Measurements from ENCODE around the gene VTI1B.
"Not testable (repeated sequence)": the region's sequence is repeated elsewhere in the genome, so short reads cannot be mapped to it uniquely, and the experiment has no call there.

The VTI1B gene, protein sequence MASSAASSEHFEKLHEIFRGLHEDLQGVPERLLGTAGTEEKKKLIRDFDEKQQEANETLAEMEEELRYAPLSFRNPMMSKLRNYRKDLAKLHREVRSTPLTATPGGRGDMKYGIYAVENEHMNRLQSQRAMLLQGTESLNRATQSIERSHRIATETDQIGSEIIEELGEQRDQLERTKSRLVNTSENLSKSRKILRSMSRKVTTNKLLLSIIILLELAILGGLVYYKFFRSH

DNA sequence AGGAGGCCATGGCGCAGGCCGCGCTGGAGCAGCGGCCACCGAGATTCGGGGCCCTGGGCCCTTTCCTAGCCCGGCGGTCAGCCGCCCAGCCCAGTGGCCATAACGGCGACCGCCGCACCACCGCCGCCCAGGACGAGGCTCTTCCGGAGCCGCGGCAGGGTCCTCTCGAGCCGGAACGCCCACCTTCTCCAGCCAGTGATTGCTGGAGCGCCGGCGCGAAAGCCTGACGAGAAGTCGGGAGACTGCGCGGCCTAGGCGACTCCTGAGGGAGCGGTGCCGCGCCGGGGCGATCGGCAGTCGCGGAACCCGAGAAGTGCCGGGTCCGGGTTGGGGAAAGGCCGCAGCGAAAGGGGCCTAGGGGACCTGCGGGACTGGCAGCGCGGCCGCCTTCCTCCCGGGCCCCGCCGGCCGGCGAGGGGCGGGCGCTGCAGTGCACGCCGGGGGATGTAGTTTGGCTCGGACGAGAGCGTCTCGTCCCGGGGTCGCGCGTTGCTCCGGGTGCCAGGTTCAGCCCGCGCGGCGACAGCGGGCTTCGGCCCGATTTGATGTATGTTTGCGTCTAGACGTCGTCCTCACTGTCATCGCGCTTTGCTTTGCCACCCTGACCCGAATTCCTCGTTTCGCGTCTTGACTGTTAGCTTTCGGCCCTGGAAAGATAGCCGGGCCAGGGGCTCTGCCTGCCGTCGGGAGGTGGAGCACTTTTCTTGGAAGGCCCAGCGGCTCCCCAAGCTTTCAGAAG lies at the start of gene VTI1B:
Gene VTI1B (minus strand): TSS at position 153 of the 739 bp plus-strand sequence. CDS start 143 bp downstream, at position 10.
- DNase-seq (ENCODE audit: low read depth): peak; percentile 82

DNA sequence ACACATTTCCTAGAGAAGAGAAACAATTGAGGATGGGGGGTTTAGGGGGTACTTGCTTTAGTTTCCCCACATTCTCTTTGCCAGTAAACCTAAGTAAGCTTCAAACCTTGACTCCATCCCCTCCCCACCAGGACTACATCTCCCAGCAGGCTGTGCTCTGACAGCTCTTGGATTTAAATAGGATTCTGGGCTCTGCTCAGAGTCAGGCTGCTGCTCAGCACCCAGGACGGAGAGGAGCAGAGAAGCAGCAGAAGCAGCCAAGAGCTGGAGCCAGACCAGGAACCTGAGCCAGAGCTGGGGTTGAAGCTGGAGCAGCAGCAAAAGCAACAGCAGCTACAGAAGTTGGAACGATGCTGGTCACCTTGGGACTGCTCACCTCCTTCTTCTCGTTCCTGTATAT lies 47.9 kb upstream of the VTI1B start:
- peak; percentile 43 for DNase-seq (ENCODE audit: low read depth)

DNA sequence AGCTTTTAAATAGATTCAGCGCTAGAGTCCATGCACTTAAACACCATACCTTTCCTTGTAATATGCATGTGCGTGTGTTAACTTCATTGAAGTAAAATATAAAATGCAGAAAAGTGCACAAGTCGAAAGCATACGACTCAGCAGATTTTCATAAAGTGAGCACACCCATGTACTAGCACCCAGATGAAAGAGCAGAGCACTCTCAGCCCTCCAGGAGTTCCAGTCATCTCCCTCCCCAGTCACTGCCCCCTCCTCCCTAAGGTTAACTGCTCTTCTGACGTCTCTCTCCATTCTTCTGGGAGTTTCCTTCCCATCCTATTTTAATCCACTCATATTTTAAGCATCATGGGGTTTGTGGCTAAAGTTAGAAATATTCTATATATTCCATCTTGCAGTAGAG lies 47.4 kb upstream of the VTI1B start:
- no peak for DNase-seq (ENCODE audit: low read depth)

DNA sequence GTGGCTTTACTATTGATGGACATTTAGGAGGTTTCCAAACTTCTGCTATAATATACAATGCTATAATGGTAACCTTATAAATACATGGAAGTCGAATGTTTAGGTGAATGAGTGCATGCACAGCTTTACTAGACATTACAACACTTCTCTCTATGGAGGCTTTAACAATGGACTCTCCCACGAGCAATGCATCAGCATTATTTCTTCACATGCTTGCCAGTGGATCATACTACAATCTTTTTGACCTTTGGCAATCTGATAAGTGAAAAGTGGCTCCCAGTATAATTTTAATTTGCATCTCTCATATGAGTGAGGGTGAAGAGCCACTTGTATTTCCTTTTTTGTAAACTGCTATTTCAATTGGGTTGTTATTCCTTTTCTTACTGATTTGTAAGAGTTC lies 45.4 kb upstream of the VTI1B start:
- no peak for DNase-seq (ENCODE audit: low read depth)

GRCh38 chr14:67719385-67719784 lies 45.0 kb upstream of the VTI1B start:
- not testable (repeated sequence) for DNase-seq (ENCODE audit: low read depth)

DNA sequence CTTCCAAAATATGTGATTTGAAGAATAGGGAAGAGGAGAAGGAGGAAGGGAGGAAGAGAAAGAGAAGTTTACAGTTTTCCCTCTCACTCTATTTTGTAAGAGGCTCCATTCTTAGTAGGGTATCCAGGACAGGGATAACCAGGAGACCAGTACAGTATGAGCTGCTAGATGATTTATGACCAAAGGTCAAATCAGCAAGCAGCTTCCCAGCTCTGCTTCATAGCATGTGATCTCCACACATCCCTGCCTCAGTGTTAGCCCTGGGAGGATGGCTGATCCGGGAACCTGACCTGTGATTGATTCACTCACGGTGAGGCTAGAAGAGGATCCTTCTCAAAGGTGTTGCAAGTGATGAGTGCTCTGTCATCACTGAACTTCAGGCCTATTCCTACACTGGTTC lies 43.8 kb upstream of the VTI1B start:
- DNase-seq (ENCODE audit: low read depth): no peak

DNA sequence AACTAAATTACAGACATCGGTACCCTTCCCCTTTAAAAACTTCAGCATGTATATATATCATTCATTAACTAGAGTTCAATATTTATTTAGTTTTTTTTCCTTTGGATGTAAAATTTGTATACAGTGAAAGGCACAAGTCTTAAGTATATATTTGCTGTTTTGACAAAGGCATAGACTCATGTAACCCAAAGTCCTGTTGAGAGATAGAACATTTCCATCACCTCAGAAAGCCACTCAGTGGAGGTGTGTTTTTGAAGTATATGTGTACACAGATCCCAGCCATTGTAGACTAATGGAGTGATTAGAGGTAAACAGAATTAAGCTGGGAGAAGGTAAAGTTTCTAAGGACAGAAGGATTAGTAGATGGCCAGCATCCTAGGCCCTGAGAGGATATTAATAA lies 42.6 kb upstream of the VTI1B start:
- DNase-seq (ENCODE audit: low read depth): no peak

- DNase-seq (ENCODE audit: low read depth): no peak
These were observed 35.8 kb upstream of the VTI1B start for GRCh38 chr14:67710209-67710608.

DNA sequence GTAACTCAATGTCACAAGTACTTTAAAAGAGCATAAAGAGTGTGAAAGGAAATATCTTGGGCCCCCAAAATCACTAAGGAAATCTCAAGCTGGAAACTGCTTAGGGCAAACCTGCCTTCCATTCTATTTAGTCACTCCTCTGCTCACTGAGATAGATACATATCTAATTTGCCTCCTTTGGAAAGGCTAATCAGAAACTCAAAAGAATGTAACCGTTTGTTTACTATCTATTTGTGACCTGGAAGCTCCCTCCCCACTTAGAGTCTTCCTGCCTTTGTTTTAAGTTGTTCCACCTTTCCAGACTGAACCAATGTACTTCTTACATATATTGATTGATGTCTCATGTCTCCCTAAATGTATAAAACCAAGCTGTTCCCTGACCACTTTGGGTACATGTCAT lies 35.4 kb upstream of the VTI1B start:
- DNase-seq (ENCODE audit: low read depth): not testable (repeated sequence)

GRCh38 chr14:67709346-67709745 lies 34.9 kb upstream of the VTI1B start:
- not testable (repeated sequence) for DNase-seq (ENCODE audit: low read depth)

GRCh38 chr14:67705211-67705610 lies 30.8 kb upstream of the VTI1B start:
- DNase-seq (ENCODE audit: low read depth): no peak

DNA sequence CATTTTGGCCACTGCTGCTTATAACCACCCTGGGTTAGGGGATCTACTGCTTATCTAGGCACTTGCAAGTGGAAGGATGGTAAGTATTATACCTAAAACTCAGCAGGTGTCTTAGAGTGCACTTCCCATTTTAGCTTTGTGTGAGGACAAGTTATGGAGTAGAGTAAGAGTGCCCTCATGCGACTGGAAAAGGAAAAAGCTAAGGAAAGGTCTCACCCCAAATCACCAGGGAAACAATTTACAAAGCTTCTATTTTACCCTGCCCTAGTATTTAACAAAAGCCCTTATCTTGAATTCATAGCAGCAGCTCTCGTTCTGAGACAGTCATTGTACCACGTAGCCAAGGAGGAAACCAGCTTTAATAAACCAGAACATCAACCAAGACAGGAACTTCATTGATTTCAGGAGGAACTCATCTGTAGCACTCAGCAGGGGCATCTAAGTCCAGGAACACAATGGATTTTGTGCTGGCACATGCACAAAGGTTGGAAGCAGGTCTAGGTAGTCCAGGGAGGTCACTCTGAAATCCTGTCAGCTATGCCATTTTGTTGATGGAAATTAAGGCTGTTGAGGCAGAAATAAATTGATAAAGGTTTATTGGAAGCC lies 30.2 kb upstream of the VTI1B start:
- peak; percentile 60 for DNase-seq (ENCODE audit: low read depth)

- DNase-seq (ENCODE audit: low read depth): no peak
These were observed 29.6 kb upstream of the VTI1B start for GRCh38 chr14:67703997-67704396.

DNA sequence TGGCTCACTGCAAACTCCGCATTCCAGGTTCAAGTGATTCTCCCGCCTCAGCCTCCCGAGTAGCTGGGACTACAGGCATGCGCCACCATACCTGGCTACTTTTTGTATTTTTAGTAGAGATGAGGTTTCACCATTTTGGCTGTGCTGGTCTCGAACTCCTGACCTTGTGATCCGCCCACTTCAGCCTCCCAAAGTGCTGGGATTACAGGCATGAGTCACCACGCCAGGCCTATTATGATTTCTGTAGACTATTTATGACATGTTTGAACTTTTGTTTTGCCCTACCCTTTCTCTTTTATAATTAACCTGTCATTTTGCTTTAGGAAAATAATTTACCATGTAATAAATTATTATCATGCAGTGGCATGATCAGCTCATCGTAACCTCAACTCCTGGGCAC lies 27.1 kb upstream of the VTI1B start, which contains the start of gene RDH12:
Gene RDH12 (plus strand): TSS at position 395 of the 400 bp plus-strand sequence. CDS start 20,757 bp downstream, outside the sequence.
- not testable (repeated sequence) for DNase-seq (ENCODE audit: low read depth)

DNA sequence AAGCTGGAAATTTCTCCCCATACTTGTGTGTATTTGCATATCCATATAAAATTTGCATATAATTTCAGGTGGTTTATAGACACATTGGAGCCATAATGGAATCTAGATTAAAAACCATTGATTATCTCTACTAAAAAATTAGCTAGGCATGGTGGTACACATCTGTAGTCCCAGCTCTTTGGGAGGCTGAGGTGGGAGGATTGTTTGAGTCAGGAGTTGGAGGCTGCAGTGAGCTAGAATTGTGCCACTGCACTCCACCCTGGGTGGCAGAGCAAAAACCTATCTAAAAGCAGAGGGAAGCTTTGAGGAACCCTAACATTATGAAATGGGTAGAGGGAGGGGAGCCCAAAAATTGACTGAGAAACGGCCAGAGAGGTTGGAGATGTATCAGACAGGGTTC lies 23.7 kb upstream of the VTI1B start:
- no peak for DNase-seq (ENCODE audit: low read depth)

DNA sequence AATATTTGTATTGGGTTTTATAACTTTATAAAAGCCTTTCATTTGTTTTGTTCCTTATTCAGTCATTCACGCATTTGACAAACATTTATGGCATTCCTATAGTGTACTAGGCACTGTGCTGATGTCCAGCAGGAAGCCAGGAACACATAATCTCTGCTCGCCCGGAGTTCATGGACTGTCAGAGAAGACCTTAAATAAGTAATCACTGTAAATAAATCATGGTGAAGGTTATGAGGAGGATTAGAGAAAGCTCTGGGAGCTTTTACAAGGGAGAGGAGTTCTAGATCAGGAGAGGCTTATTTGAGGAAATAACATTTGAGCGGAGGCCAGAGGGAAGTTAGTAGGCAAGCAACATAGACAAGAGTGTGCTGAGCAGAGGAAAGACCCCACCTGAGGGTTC lies 22.6 kb upstream of the VTI1B start:
- DNase-seq (ENCODE audit: low read depth): no peak

- peak; percentile 94 for DNase-seq (ENCODE audit: low read depth)
These were observed 21.0 kb upstream of the VTI1B start, which contains the start of gene RDH11 for GRCh38 chr14:67695394-67695949. RDH11 (minus strand) TSS chr14:67695764; CDS start chr14:67695703, 61 bp downstream.

GRCh38 chr14:67694791-67695393 lies 20.5 kb upstream of the VTI1B start:
- DNase-seq (ENCODE audit: low read depth): peak; percentile 89

- no peak for DNase-seq (ENCODE audit: low read depth)
These were observed 15.6 kb upstream of the VTI1B start for GRCh38 chr14:67690011-67690410.

DNA sequence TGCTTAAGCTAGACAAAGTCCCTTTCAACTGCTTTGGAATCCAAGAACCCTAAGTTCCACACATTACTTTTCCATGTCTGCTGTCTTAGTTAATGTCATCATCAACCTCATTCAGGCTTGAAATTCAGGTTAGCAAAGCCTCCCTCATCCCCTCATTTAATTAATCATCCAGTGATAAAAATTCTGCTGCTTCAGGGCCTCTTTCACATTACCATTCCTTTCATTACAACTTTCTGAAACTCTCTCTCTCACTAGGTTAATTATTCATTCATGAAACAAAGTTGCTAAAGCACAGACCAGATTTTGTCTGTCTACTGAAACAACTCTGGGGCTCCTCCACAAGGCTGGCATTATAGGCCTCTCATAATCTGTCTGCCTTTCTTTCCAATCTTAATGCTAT lies 9.4 kb upstream of the VTI1B start:
- no peak for DNase-seq (ENCODE audit: low read depth)

DNA sequence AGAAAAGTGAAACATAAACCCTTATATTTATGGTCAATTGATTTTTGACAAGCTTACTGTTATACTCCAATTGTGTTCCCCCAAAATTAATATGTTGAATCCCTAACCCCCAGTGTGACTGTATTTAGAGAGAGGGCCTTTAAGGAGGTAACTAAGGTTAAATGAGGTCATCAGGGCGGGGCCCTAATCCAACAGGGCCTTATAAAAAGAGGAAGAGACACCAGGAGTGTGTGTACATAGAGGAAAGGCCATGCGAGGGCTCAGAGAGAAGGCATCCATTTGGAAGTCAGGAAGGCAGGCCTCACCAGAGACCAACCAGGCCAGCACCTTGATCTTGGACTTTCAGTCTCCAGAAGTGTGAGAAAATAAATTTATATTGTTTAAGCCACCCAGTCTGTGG lies 6.5 kb upstream of the VTI1B start:
- DNase-seq (ENCODE audit: low read depth): no peak

DNA sequence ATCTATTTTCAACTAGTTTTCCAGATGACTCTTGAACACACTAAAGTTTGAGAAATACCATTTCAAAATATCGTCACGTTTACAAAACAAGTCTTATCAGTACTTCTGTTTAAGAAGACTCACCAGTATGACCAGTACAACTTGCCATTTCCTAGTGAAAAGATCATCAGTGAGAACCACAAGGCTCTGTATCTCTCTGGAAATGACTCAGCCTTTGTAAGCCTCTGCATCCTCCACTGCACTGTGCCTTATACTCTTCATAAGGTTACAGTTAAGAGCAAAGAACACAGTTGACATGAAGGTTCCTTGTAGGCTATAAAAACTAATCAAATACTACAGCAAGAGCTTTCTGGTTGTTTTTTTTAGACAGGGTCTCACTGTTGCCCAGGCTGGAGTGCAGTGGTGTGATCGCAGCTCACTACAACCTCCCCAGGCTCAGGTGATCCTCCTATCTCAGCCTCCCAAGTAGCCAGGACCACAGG lies 5.7 kb upstream of the VTI1B start:
- peak; percentile 86 for DNase-seq (ENCODE audit: low read depth)

All from EH (cell line).